GM10266 (cell line): ENCODE results near the gene AFDN.

Source experiments
- DNase-seq: peaks from one replicate; pipeline ENCODE4 v3.0.0; 2012; ENCODE audit errors: extremely low spot score
- TF ChIP-seq, protein P1 (sequence below): IDR thresholded peaks from 2 replicates; pipeline ENCODE4 v1.5.1; 2012; ENCODE audit warnings: mild to moderate bottlenecking, low read depth; ENCODE audit not compliant: control insufficient read depth, insufficient read depth; ENCODE audit errors: missing control alignments

AFDN gene

DNA sequence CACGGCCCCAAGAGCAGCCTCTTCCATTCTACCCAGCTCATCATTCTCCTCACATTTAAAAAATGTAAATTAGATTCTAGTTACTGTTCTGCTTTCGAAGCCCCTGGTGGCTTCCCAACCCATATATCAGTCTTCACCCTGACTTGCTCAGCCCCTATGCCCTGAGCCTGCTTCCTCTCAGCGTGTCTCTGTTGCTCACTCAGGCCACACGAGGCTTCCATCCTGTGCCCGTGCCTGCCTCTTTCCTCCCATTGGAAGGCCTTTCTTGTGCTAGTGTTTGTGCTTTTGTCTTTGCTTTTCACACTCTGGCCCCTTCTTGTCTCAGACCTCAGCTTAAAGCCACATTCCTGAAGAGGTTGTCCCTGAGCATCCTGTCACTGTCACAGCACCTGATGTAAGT, 78.1 kb downstream of the AFDN start:
- TF ChIP-seq, protein P1, sequence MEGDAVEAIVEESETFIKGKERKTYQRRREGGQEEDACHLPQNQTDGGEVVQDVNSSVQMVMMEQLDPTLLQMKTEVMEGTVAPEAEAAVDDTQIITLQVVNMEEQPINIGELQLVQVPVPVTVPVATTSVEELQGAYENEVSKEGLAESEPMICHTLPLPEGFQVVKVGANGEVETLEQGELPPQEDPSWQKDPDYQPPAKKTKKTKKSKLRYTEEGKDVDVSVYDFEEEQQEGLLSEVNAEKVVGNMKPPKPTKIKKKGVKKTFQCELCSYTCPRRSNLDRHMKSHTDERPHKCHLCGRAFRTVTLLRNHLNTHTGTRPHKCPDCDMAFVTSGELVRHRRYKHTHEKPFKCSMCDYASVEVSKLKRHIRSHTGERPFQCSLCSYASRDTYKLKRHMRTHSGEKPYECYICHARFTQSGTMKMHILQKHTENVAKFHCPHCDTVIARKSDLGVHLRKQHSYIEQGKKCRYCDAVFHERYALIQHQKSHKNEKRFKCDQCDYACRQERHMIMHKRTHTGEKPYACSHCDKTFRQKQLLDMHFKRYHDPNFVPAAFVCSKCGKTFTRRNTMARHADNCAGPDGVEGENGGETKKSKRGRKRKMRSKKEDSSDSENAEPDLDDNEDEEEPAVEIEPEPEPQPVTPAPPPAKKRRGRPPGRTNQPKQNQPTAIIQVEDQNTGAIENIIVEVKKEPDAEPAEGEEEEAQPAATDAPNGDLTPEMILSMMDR, result no peak

GRCh38 chr6:167906899-167907298, 80.2 kb downstream of the AFDN start:
- no peak for DNase-seq

More for the DNA sequence above, 78.1 kb downstream of the AFDN start:
- DNase-seq, result no peak

GRCh38 chr6:167907837-167908681, 81.3 kb downstream of the AFDN start:
- TF ChIP-seq, protein P1, result no peak
- no peak for DNase-seq

More at GRCh38 chr6:167906899-167907298, 80.2 kb downstream of the AFDN start:
- TF ChIP-seq, protein P1, result no peak

DNA sequence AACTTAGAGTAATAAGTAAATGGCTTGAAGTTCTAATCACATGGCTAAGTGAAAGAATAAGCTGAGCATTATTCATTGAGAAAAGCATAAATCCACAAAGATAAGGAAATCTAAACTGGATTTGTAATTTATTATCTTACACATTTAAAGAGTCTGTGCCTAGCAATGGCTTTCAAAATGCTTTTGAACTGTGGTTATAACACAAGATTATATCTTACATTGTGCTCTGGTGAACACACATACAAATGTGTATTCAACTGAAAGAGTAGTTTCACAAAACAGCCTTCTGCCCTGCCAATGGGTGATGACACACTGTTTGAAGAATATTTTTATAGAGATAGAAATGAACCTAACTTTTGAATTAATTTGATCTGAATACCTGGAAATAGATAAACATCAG, 83.3 kb downstream of the AFDN start:
- no peak for DNase-seq
- TF ChIP-seq, protein P1, result no peak

GRCh38 chr6:167910652-167911051, 83.9 kb downstream of the AFDN start:
- no peak for DNase-seq
- TF ChIP-seq, protein P1, result no peak

- TF ChIP-seq, protein P1, result no peak
Observed at GRCh38 chr6:167912494-167912893, 85.8 kb downstream of the AFDN start.

GRCh38 chr6:167913699-167914098, 87.0 kb downstream of the AFDN start:
- TF ChIP-seq, protein P1, result no peak

More at GRCh38 chr6:167912494-167912893, 85.8 kb downstream of the AFDN start:
- DNase-seq, result no peak

More at GRCh38 chr6:167913699-167914098, 87.0 kb downstream of the AFDN start:
- DNase-seq, result no peak
